Measurements from ENCODE around the gene NCOA1.

NCOA1 gene

GRCh38 chr2:24708537-24709152, 217.6 kb downstream of the NCOA1 start:
- TF ChIP-seq EZH2phosphoT487 (IDR thresholded peaks at IDR 0.05; ENCODE audit: borderline replicate concordance, low read length) (no peak), CTCF (IDR thresholded peaks at IDR 0.05; ENCODE audit: low read depth, low read length, poor library complexity, severe bottlenecking) (no peak)
- no peaks in the 10 kb centered on the region for H3K27me3 ChIP-seq (ENCODE audit: control insufficient read depth, low read length)
- no peaks in the 10 kb centered on the region for H3K79me2 ChIP-seq (ENCODE audit: control insufficient read depth, low read length)
- no peaks in the 10 kb centered on the region for H3K9me2 ChIP-seq (replicated peaks; ENCODE audit: control insufficient read depth, low read length)
- H3K36me3 ChIP-seq (ENCODE audit: control insufficient read depth, low read length): no peaks in the 10 kb centered on the region
- H3F3A ChIP-seq (ENCODE audit: control insufficient read depth, insufficient read depth): no peaks in the 10 kb centered on the region
- H3K4me3 ChIP-seq (ENCODE audit: low read length): no peak overlapping the region
- H4K20me1 ChIP-seq (ENCODE audit: control insufficient read depth, insufficient read depth, low read depth, low read length): no peaks in the 10 kb centered on the region
- no peaks in the 10 kb centered on the region for H3K9me3 ChIP-seq (ENCODE audit: control insufficient read depth, insufficient read depth, low read length)
- H3K4me1 ChIP-seq (ENCODE audit: control insufficient read depth, low read length): no peaks in the 10 kb centered on the region
- H3K27ac ChIP-seq (ENCODE audit: low read depth, low read length): no peak overlapping the region
- H3K4me2 ChIP-seq (ENCODE audit: low read length): no peak overlapping the region

- H4K20me1 ChIP-seq (ENCODE audit: control insufficient read depth, insufficient read depth, low read depth, low read length): no peaks in the 10 kb centered on the region
- H3K79me2 ChIP-seq (ENCODE audit: control insufficient read depth, low read length): no peaks in the 10 kb centered on the region
- no peaks in the 10 kb centered on the region for H3K27me3 ChIP-seq (ENCODE audit: control insufficient read depth, low read length)
- no peak overlapping the region for H3K4me2 ChIP-seq (ENCODE audit: low read length)
- H3K9me3 ChIP-seq (ENCODE audit: control insufficient read depth, insufficient read depth, low read length): no peaks in the 10 kb centered on the region
- no peaks in the 10 kb centered on the region for H3K36me3 ChIP-seq (ENCODE audit: control insufficient read depth, low read length)
- TF ChIP-seq EZH2phosphoT487 (IDR thresholded peaks at IDR 0.05; ENCODE audit: borderline replicate concordance, low read length): no peak
- H3K4me1 ChIP-seq (ENCODE audit: control insufficient read depth, low read length): no peaks in the 10 kb centered on the region
- no peak overlapping the region for H3K27ac ChIP-seq (ENCODE audit: low read depth, low read length)
- H3K9me2 ChIP-seq (replicated peaks; ENCODE audit: control insufficient read depth, low read length): no peaks in the 10 kb centered on the region
- no peaks in the 10 kb centered on the region for H3F3A ChIP-seq (ENCODE audit: control insufficient read depth, insufficient read depth)
- H3K4me3 ChIP-seq (ENCODE audit: low read length): no peak overlapping the region
Observed at GRCh38 chr2:24710806-24711205, 219.8 kb downstream of the NCOA1 start.

GRCh38 chr2:24711865-24712264, 220.8 kb downstream of the NCOA1 start:
- Histone ChIP-seq H3K4me2 (ENCODE audit: low read length) (no peak overlapping the region), H4K20me1 (ENCODE audit: control insufficient read depth, insufficient read depth, low read depth, low read length) (no peaks in the 10 kb centered on the region), H3K4me1 (ENCODE audit: control insufficient read depth, low read length) (no peaks in the 10 kb centered on the region), H3K27me3 (ENCODE audit: control insufficient read depth, low read length) (no peaks in the 10 kb centered on the region), H3K36me3 (ENCODE audit: control insufficient read depth, low read length) (no peaks in the 10 kb centered on the region), H3K4me3 (ENCODE audit: low read length) (no peak overlapping the region), H3K9me3 (ENCODE audit: control insufficient read depth, insufficient read depth, low read length) (no peaks in the 10 kb centered on the region), H3K9me2 (replicated peaks; ENCODE audit: control insufficient read depth, low read length) (no peaks in the 10 kb centered on the region), H3K79me2 (ENCODE audit: control insufficient read depth, low read length) (no peaks in the 10 kb centered on the region), H3F3A (ENCODE audit: control insufficient read depth, insufficient read depth) (no peaks in the 10 kb centered on the region), H3K27ac (ENCODE audit: low read depth, low read length) (no peak overlapping the region)
- TF ChIP-seq EZH2phosphoT487 (IDR thresholded peaks at IDR 0.05; ENCODE audit: borderline replicate concordance, low read length): no peak
- TF ChIP-seq CTCF (IDR thresholded peaks at IDR 0.05; ENCODE audit: low read depth, low read length, poor library complexity, severe bottlenecking): no peak

GRCh38 chr2:24712296-24712695, 221.2 kb downstream of the NCOA1 start:
- no peak overlapping the region for H3K4me3 ChIP-seq (ENCODE audit: low read length)
- H3F3A ChIP-seq (ENCODE audit: control insufficient read depth, insufficient read depth): no peaks in the 10 kb centered on the region
- no peaks in the 10 kb centered on the region for H4K20me1 ChIP-seq (ENCODE audit: control insufficient read depth, insufficient read depth, low read depth, low read length)
- no peaks in the 10 kb centered on the region for H3K79me2 ChIP-seq (ENCODE audit: control insufficient read depth, low read length)
- no peaks in the 10 kb centered on the region for H3K4me1 ChIP-seq (ENCODE audit: control insufficient read depth, low read length)
- H3K4me2 ChIP-seq (ENCODE audit: low read length): no peak overlapping the region
- no peaks in the 10 kb centered on the region for H3K36me3 ChIP-seq (ENCODE audit: control insufficient read depth, low read length)
- no peaks in the 10 kb centered on the region for H3K9me2 ChIP-seq (replicated peaks; ENCODE audit: control insufficient read depth, low read length)
- no peak for TF ChIP-seq CTCF (IDR thresholded peaks at IDR 0.05; ENCODE audit: low read depth, low read length, poor library complexity, severe bottlenecking)
- no peak for TF ChIP-seq EZH2phosphoT487 (IDR thresholded peaks at IDR 0.05; ENCODE audit: borderline replicate concordance, low read length)
- H3K27me3 ChIP-seq (ENCODE audit: control insufficient read depth, low read length): no peaks in the 10 kb centered on the region
- H3K9me3 ChIP-seq (ENCODE audit: control insufficient read depth, insufficient read depth, low read length): no peaks in the 10 kb centered on the region
- no peak overlapping the region for H3K27ac ChIP-seq (ENCODE audit: low read depth, low read length)
